GM13977 (cell line): Measurements from ENCODE around the gene ANKRD39.
"Not testable (repeated sequence)": the region's sequence is repeated elsewhere in the genome, so short reads cannot be mapped to it uniquely, and the experiment has no call there.

Experiments
- DNase-seq: peaks from one replicate; pipeline ENCODE4 v3.0.0; 2012; ENCODE audit warnings: low spot score
- in situ Hi-C: fragments of 300-500 bp; cut with MboI; formaldehyde crosslinking; loops from one replicate; pipeline ENCODE4 v1.12.0; 2022; ENCODE audit warnings: low sequenced_read_pairs, low pct_unique_long_range_greater_than_20kb, mixed read lengths, inconsistent platforms; ENCODE audit not compliant: unreplicated experiment
- TF ChIP-seq, protein P1 (sequence below): IDR thresholded peaks from 2 replicates; pipeline ENCODE4 v1.5.1; 2012; ENCODE audit warnings: mild to moderate bottlenecking, control low read depth; ENCODE audit not compliant: insufficient read depth; ENCODE audit errors: extremely low read depth, missing control alignments

The ANKRD39 gene

DNA sequence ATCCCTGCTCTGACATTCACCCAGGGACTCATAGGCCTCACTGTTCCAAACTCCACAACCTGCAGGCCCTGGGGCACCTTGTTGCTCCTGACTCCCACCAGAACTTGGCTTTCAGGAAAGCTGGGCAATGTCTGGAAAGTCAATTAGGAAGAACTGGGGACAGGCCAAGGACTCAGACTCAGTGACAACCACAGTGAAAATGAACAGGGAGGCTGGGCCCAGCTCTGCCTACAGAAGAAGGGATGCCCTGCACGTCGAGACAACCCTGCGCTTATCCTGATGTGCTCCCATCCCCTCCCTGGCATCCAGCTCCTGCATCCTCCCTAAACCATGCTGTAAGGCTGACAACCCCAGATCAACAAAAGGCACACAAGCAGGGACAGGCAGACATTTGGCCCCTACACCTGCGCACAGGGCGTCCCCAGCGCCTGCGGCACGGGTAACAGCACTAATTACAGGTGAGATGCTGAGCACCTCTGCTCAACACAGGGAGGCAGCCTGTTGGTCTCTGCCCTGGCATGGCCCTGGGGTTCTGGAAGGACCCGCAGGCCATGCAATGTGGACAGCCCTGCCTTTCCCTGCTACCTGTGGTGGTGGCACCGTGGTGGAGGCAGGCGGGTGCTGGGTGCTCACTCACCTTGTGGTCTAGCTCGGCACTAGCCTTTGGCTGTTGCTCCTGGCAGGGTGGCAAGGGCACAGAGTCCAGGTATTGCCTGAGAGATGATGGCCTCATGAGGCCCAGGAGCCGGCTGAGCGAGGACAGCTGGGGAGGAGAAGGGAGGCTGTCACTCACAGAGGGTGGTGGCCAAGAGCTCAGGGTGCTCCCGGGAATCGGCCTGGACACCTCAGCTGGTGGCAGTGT, 35.7 kb upstream of the ANKRD39 start:
- TF ChIP-seq, protein P1, sequence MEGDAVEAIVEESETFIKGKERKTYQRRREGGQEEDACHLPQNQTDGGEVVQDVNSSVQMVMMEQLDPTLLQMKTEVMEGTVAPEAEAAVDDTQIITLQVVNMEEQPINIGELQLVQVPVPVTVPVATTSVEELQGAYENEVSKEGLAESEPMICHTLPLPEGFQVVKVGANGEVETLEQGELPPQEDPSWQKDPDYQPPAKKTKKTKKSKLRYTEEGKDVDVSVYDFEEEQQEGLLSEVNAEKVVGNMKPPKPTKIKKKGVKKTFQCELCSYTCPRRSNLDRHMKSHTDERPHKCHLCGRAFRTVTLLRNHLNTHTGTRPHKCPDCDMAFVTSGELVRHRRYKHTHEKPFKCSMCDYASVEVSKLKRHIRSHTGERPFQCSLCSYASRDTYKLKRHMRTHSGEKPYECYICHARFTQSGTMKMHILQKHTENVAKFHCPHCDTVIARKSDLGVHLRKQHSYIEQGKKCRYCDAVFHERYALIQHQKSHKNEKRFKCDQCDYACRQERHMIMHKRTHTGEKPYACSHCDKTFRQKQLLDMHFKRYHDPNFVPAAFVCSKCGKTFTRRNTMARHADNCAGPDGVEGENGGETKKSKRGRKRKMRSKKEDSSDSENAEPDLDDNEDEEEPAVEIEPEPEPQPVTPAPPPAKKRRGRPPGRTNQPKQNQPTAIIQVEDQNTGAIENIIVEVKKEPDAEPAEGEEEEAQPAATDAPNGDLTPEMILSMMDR: no peak
- in situ Hi-C loops: no loop called here
- DNase-seq: no peak

DNA sequence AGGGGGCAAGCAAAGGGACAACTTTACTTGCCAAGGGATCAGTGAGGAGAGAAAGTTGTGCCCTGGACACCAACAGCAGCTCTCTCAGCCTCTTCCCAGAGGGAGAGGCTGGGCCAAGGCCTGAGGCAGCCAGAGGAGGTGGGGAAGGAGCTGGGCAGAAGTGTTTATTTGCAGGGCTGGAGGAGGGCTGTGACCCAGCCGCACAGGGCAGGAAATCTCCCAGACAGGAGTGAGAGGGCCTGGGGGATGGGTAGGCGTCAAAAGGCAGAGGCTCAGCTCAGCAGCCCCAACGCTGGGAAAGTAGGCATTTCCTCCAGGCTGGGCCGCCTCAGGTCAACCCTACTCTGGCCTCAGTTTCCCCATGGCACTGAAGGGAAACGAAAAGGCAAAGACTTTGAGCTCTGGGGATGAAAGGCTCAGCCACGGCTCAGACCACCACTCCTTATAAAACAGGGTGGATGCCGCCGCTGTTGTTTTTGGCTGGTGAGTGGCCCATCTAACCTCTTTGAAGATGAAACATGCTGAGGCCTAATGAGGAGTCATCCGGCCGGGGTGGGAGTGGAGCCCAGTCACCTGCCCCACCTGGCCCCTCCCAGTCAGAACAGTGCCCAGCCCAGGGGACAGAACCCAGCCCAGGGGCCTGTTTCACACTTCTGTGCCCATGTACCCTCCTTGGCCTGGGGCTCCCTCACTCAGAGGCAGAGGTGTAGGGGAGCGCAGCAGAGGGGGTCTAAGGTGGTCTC, 33.9 kb upstream of the ANKRD39 start:
- in situ Hi-C loops: no loop called here

DNA sequence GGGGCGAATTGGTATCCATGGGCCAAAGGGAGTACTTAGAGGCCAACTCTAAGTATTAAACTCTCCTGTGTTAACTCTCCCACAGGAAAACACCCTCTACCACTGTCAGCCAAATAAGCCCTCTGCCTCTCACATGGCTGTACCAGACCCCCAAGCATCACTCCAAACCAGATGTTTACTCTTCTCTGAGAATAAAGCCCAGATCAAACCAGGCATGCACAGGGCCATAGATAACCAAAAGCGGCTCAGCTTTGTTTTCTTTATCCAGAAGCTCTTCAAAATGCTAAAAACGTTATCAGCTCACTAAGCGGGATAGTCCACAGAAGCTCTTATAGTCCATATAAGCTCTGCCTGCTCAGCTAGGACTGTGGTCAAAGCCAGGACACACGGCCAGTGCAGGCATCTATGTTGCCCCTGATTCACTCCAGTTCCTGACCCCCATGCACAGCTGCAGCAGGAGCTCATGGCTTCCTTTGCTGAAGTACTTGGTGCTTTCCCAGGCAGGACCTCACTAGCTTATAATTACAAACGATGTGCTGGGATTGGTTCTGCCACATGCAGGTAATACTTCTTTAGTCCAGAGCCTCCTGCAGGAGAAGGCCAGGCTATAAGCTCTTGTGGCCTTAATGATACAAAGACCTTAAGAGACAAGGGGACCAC, 33.0 kb upstream of the ANKRD39 start:
- in situ Hi-C loops: no loop called here
- TF ChIP-seq, protein P1: no peak
- no peak for DNase-seq

More for the DNA sequence above, 33.9 kb upstream of the ANKRD39 start:
- TF ChIP-seq, protein P1: no peak
- no peak for DNase-seq

DNA sequence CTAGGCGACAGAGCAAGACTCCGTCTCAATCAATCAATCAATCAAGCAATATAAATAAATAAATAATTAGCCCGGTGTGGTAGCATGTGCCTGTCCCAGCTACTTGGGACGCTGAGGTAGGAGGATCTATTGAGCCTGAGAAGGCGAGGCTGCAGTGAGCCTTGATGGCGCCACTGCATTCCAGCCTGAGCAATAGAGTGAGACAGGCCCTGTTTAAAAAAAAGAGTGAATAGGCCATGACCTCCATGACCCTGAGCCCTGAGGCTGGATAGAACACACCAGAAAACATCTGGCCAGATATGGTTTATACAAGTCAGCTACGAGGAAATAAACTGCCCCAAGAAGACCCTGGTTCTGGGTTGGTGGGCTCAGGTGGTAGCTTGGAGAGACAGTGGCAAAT, 32.4 kb upstream of the ANKRD39 start:
- DNase-seq: no peak
- TF ChIP-seq, protein P1: no peak
- in situ Hi-C loops: no loop called here

DNA sequence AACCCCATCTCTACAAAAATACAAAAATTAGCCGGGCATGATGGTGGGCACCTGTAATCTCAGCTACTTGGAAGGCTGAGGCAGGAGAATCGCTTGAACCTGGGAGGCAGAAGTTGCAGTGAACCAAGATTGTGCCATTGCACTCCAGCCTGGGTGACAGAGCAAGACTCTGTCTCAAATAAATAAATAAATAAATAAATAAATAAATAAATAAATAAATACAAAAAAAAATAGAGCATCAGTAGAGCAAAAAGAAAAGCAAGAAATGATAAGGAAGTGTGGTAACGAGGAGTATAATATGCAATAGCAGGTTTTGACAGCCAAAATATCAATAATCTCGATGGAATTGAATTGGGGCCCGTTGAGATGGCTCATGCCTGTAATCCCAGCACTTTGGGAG, 31.7 kb upstream of the ANKRD39 start:
- in situ Hi-C loops, DNase-seq: not testable (repeated sequence)

DNA sequence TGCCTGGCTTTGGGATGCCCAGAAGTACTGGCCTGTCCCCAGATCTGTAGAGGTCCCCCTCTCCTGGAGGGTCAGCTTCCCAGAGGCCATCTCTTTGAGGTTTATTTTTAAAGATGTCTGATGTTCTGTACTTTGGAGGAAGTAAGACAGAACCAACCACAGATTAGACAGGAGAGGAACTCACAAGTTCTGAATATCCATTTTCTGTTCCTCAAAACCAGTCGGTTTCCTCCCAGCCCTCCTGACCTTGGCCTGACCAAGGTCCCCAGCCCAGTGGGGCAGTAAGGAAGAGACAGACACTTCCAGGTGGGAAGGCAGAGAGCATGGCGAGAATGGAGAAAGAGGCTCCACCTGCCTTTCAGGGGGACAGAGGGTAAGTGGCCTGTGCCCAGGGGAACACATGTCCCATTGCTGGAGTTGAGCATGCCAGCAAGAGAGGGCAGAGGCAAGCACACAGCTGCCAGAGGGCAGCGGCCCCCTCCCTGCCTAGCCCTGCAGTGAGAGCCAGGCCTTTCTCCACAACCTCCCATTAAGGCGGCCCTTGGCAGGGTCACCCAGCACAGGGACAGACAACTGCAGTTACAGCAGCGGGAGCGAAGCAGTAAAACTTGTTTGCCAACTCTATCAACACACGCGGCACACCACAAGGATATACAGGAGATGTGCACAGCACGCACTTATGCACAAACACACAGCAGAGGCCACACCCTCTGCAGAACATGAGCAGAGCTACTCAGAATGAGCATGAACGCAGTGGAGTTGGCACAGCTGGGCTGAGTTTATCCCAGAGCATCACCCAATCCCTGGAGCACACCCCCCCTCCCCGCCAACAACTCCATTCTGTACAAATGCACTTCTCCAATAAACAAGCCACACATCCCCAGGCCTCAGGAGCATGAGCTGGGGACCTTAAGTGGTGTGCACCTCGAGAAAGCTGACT, 30.5 kb upstream of the ANKRD39 start:
- DNase-seq: no peak
- in situ Hi-C loops: no loop called here
- TF ChIP-seq, protein P1: no peak
